Measurements from ENCODE around the gene TGIF1.

Gene TGIF1

GRCh38 chr18:3453540-3454364 is 3.8 kb downstream of the TGIF1 start:
- DNase-seq (ENCODE audit: low spot score in 2 of 2) (no peak), ATAC-seq (replicated peaks; ENCODE audit: extremely low read depth, poor library complexity, severe bottlenecking) (no peak)
- Mint-ChIP-seq H3K27me3 (no peaks in the 10 kb centered on the region), H3K27ac (ENCODE audit: low read depth) (peak overlapping the region; percentile 100), H3K9me3 (no peaks in the 10 kb centered on the region), H3K4me1 (peaks cover 52% of the 10 kb centered on the region), H3K4me3 (peak overlapping the region; percentile 96), H3K36me3 (ENCODE audit: insufficient read depth) (peaks cover 56% of the 10 kb centered on the region)

- ATAC-seq (replicated peaks; ENCODE audit: extremely low read depth, poor library complexity, severe bottlenecking): no peak
- Mint-ChIP-seq H3K9me3 (no peaks in the 10 kb centered on the region), H3K4me1 (peaks cover 52% of the 10 kb centered on the region), H3K4me3 (peak overlapping the region; percentile 96), H3K36me3 (ENCODE audit: insufficient read depth) (peaks cover 51% of the 10 kb centered on the region), H3K27me3 (no peaks in the 10 kb centered on the region), H3K27ac (ENCODE audit: low read depth) (peak overlapping the region; percentile 100)
- DNase-seq (ENCODE audit: low spot score in 2 of 2): no peak
Measured at GRCh38 chr18:3454365-3455089, 4.6 kb downstream of the TGIF1 start.

GRCh38 chr18:3455090-3455635 is 5.2 kb downstream of the TGIF1 start:
- ATAC-seq (replicated peaks; ENCODE audit: extremely low read depth, poor library complexity, severe bottlenecking): no peak
- Mint-ChIP-seq H3K4me1 (peaks cover 54% of the 10 kb centered on the region), H3K27ac (ENCODE audit: low read depth) (peak overlapping the region; percentile 100), H3K36me3 (ENCODE audit: insufficient read depth) (peaks cover 47% of the 10 kb centered on the region), H3K27me3 (no peaks in the 10 kb centered on the region), H3K4me3 (no peak overlapping the region), H3K9me3 (no peaks in the 10 kb centered on the region)
- no peak for DNase-seq (ENCODE audit: low spot score in 2 of 2)

GRCh38 chr18:3455907-3456685 is 6.1 kb downstream of the TGIF1 start:
- Mint-ChIP-seq H3K27me3 (no peaks in the 10 kb centered on the region), H3K4me1 (peaks cover 58% of the 10 kb centered on the region), H3K9me3 (peaks cover 4% of the 10 kb centered on the region), H3K27ac (ENCODE audit: low read depth) (no peak overlapping the region), H3K36me3 (ENCODE audit: insufficient read depth) (peaks cover 43% of the 10 kb centered on the region), H3K4me3 (no peak overlapping the region)
- no peak for ATAC-seq (replicated peaks; ENCODE audit: extremely low read depth, poor library complexity, severe bottlenecking)
- DNase-seq (ENCODE audit: low spot score in 2 of 2): no peak

GRCh38 chr18:3456686-3457069 is 6.7 kb downstream of the TGIF1 start:
- Mint-ChIP-seq H3K4me3 (no peak overlapping the region), H3K27ac (ENCODE audit: low read depth) (no peak overlapping the region), H3K27me3 (no peaks in the 10 kb centered on the region), H3K36me3 (ENCODE audit: insufficient read depth) (peaks cover 37% of the 10 kb centered on the region), H3K9me3 (peaks cover 4% of the 10 kb centered on the region), H3K4me1 (peaks cover 58% of the 10 kb centered on the region)
- DNase-seq (ENCODE audit: low spot score in 2 of 2) (no peak), ATAC-seq (replicated peaks; ENCODE audit: extremely low read depth, poor library complexity, severe bottlenecking) (no peak)

GRCh38 chr18:3457261-3457724 is 7.3 kb downstream of the TGIF1 start:
- Mint-ChIP-seq H3K27me3 (no peaks in the 10 kb centered on the region), H3K36me3 (ENCODE audit: insufficient read depth) (peaks cover 32% of the 10 kb centered on the region), H3K27ac (ENCODE audit: low read depth) (peak overlapping the region; percentile 96), H3K4me3 (no peak overlapping the region), H3K4me1 (peaks cover 61% of the 10 kb centered on the region), H3K9me3 (peaks cover 4% of the 10 kb centered on the region)
- ATAC-seq (replicated peaks; ENCODE audit: extremely low read depth, poor library complexity, severe bottlenecking) (no peak), DNase-seq (ENCODE audit: low spot score in 2 of 2) (no peak)

- DNase-seq (ENCODE audit: low spot score in 2 of 2) (peak in 1 of 2 donors; percentile 18), ATAC-seq (replicated peaks; ENCODE audit: extremely low read depth, poor library complexity, severe bottlenecking) (peak; percentile 77)
- H3K27ac Mint-ChIP-seq (ENCODE audit: low read depth): peak overlapping the region; percentile 96
- peaks cover 27% of the 10 kb centered on the region for H3K36me3 Mint-ChIP-seq (ENCODE audit: insufficient read depth)
- H3K27me3 Mint-ChIP-seq: no peaks in the 10 kb centered on the region
- H3K9me3 Mint-ChIP-seq: peaks cover 4% of the 10 kb centered on the region
- peak overlapping the region; percentile 55 for H3K4me3 Mint-ChIP-seq
- peaks cover 56% of the 10 kb centered on the region for H3K4me1 Mint-ChIP-seq
Measured at GRCh38 chr18:3458378-3458777, 8.4 kb downstream of the TGIF1 start.

- ATAC-seq (replicated peaks; ENCODE audit: extremely low read depth, poor library complexity, severe bottlenecking) (peak; percentile 37), DNase-seq (ENCODE audit: low spot score in 2 of 2) (no peak)
- H3K27ac Mint-ChIP-seq (ENCODE audit: low read depth): peak overlapping the region; percentile 96
- peaks cover 55% of the 10 kb centered on the region for H3K4me1 Mint-ChIP-seq
- H3K4me3 Mint-ChIP-seq: peak overlapping the region; percentile 55
- peaks cover 4% of the 10 kb centered on the region for H3K9me3 Mint-ChIP-seq
- H3K36me3 Mint-ChIP-seq (ENCODE audit: insufficient read depth): peaks cover 27% of the 10 kb centered on the region
- no peaks in the 10 kb centered on the region for H3K27me3 Mint-ChIP-seq
Measured at GRCh38 chr18:3458952-3459853, 9.2 kb downstream of the TGIF1 start.

- Mint-ChIP-seq H3K27me3 (no peaks in the 10 kb centered on the region), H3K4me3 (no peak overlapping the region), H3K27ac (ENCODE audit: low read depth) (peak overlapping the region; percentile 51), H3K4me1 (peaks cover 49% of the 10 kb centered on the region), H3K36me3 (ENCODE audit: insufficient read depth) (peaks cover 23% of the 10 kb centered on the region), H3K9me3 (peaks cover 4% of the 10 kb centered on the region)
- DNase-seq (ENCODE audit: low spot score in 2 of 2): no peak
- no peak for ATAC-seq (replicated peaks; ENCODE audit: extremely low read depth, poor library complexity, severe bottlenecking)
Measured at GRCh38 chr18:3460823-3461398, 10.9 kb downstream of the TGIF1 start.

GRCh38 chr18:3461704-3462103 is 11.7 kb downstream of the TGIF1 start:
- peaks cover 19% of the 10 kb centered on the region for H3K36me3 Mint-ChIP-seq (ENCODE audit: insufficient read depth)
- no peaks in the 10 kb centered on the region for H3K27me3 Mint-ChIP-seq
- H3K27ac Mint-ChIP-seq (ENCODE audit: low read depth): peak overlapping the region; percentile 51
- H3K4me3 Mint-ChIP-seq: no peak overlapping the region
- no peak for ATAC-seq (replicated peaks; ENCODE audit: extremely low read depth, poor library complexity, severe bottlenecking)
- H3K4me1 Mint-ChIP-seq: peaks cover 51% of the 10 kb centered on the region
- peaks cover 4% of the 10 kb centered on the region for H3K9me3 Mint-ChIP-seq
- no peak for DNase-seq (ENCODE audit: low spot score in 2 of 2)

GRCh38 chr18:3463051-3463450 is 13.1 kb downstream of the TGIF1 start:
- no peak for DNase-seq (ENCODE audit: low spot score in 2 of 2)
- peaks cover 49% of the 10 kb centered on the region for H3K4me1 Mint-ChIP-seq
- H3K9me3 Mint-ChIP-seq: peaks cover 4% of the 10 kb centered on the region

More at GRCh38 chr18:3463051-3463450, 13.1 kb downstream of the TGIF1 start:
- Mint-ChIP-seq H3K4me3 (no peak overlapping the region), H3K27ac (ENCODE audit: low read depth) (no peak overlapping the region), H3K27me3 (no peaks in the 10 kb centered on the region), H3K36me3 (ENCODE audit: insufficient read depth) (peaks cover 9% of the 10 kb centered on the region)
- ATAC-seq (replicated peaks; ENCODE audit: extremely low read depth, poor library complexity, severe bottlenecking): no peak

All from central memory CD8-positive, alpha-beta T cell (primary cell).